Keratinocyte (primary cell): ENCODE data around the gene RBMX2.

Experiments used
- EZH2 ChIP-seq: IDR thresholded peaks from one replicate; pipeline ENCODE4 v1.6.1; 2012; ENCODE audit warnings: inconsistent platforms, mild to moderate bottlenecking, low read length, moderate library complexity
- TF ChIP-seq, protein P1 (sequence below), 3 experiments: IDR thresholded peaks in 1 of 3; conservative IDR thresholded peaks in 1 of 3; optimal IDR thresholded peaks in 1 of 3; 2 replicates in 2 of 3; 3 replicates in 1 of 3; pipeline versions ENCODE3 to v1.5.1; 2011; ENCODE audit warnings: low read length in 3 of 3, mild to moderate bottlenecking in 3 of 3, moderate library complexity in 2 of 3, control low read depth in 1 of 3, inconsistent platforms in 1 of 3; ENCODE audit not compliant: insufficient read depth in 2 of 3; ENCODE audit errors: extremely low read depth in 1 of 3

DNA sequence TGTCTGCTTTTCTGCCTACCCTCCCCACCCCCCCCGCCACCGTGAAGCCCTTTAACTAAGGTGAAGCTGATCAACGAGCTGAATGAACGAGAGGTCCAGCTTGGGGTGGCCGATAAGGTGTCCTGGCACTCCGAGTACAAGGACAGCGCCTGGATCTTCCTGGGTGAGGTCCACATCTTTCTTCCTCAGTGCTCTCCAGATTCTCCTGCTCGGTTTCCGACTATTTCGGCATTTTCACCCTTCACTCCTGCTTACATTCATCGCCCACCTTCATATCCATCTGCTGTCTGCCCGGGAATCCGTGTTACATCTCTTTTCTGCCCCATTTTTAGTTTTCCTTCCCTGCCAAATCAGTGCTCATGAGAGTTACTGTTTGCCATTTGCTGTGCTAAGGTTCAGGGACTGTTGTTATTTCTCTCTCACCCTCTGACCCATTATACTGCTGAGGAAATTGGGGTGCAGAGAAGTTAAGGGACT lies 459 bp downstream of the RBMX2 start:
- TF ChIP-seq EZH2, result no peak
- TF ChIP-seq, protein P1, sequence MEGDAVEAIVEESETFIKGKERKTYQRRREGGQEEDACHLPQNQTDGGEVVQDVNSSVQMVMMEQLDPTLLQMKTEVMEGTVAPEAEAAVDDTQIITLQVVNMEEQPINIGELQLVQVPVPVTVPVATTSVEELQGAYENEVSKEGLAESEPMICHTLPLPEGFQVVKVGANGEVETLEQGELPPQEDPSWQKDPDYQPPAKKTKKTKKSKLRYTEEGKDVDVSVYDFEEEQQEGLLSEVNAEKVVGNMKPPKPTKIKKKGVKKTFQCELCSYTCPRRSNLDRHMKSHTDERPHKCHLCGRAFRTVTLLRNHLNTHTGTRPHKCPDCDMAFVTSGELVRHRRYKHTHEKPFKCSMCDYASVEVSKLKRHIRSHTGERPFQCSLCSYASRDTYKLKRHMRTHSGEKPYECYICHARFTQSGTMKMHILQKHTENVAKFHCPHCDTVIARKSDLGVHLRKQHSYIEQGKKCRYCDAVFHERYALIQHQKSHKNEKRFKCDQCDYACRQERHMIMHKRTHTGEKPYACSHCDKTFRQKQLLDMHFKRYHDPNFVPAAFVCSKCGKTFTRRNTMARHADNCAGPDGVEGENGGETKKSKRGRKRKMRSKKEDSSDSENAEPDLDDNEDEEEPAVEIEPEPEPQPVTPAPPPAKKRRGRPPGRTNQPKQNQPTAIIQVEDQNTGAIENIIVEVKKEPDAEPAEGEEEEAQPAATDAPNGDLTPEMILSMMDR (optimal IDR thresholded peaks at IDR 0.05 in 1 of 3, IDR thresholded peaks at IDR 0.05 in 1 of 3, conservative IDR thresholded peaks at IDR 0.05 in 1 of 3; ENCODE audit: extremely low read depth in 1 of 3, insufficient read depth in 2 of 3, low read length in 3 of 3), result no peak
